ENCODE measurements around the gene SDK2.

The SDK2 gene

GRCh38 chr17:73357318-73357717 lies 286.9 kb downstream of the SDK2 start:
- no peak for DNase-seq (ENCODE audit: extremely low spot score)
- ChIA-PET CTCF (interaction anchor here (0.9 to 1.1 kb wide), 2 partner anchors 47 to 102 kb away, joined by 3 to 4 read pairs; no protein-coding TSS in a partner anchor), POLR2A (no interaction called here)
- TF ChIP-seq PKNOX1 (IDR thresholded peaks at IDR 0.05) (no peak), TARDBP (IDR thresholded peaks at IDR 0.05) (no peak), BHLHE40 (IDR thresholded peaks at IDR 0.05; ENCODE audit: borderline replicate concordance) (no peak), ARNT (IDR thresholded peaks at IDR 0.05) (no peak), ELF4 (IDR thresholded peaks at IDR 0.05) (no peak)

- ChIA-PET CTCF (interaction anchor here (0.9 to 1.1 kb wide), 4 partner anchors 12 to 102 kb away, joined by 3 to 5 read pairs (median 4); no protein-coding TSS in a partner anchor), POLR2A (no interaction called here)
- TF ChIP-seq SP1 (IDR thresholded peaks at IDR 0.05) (no peak), LEF1 (IDR thresholded peaks at IDR 0.05; ENCODE audit: borderline replicate concordance) (no peak), ARNT (IDR thresholded peaks at IDR 0.05) (no peak), SUZ12 (IDR thresholded peaks at IDR 0.05) (no peak), PKNOX1 (IDR thresholded peaks at IDR 0.05) (no peak), ELF4 (IDR thresholded peaks at IDR 0.05) (no peak), HDGF (IDR thresholded peaks at IDR 0.05; ENCODE audit: borderline replicate concordance) (no peak), TARDBP (IDR thresholded peaks at IDR 0.05) (no peak), FOXA1 (IDR thresholded peaks at IDR 0.05) (no peak), FOXK2 (IDR thresholded peaks at IDR 0.05) (no peak), ZNF384 (IDR thresholded peaks at IDR 0.05) (no peak), L3MBTL2 (conservative IDR thresholded peaks at IDR 0.05) (no peak), CTBP1 (IDR thresholded peaks at IDR 0.05; ENCODE audit: borderline replicate concordance) (no peak), NFRKB (IDR thresholded peaks at IDR 0.05) (no peak), BHLHE40 (IDR thresholded peaks at IDR 0.05; ENCODE audit: borderline replicate concordance) (no peak), FOXM1 (IDR thresholded peaks at IDR 0.05; ENCODE audit: borderline replicate concordance) (no peak)
- no peak for DNase-seq (ENCODE audit: extremely low spot score)
These were observed 287.6 kb downstream of the SDK2 start for GRCh38 chr17:73356561-73357170.

- TF ChIP-seq L3MBTL2 (conservative IDR thresholded peaks at IDR 0.05) (no peak), SP1 (IDR thresholded peaks at IDR 0.05) (no peak), CTBP1 (IDR thresholded peaks at IDR 0.05; ENCODE audit: borderline replicate concordance) (no peak), NFRKB (IDR thresholded peaks at IDR 0.05) (no peak), TARDBP (IDR thresholded peaks at IDR 0.05) (no peak), ELF4 (IDR thresholded peaks at IDR 0.05) (no peak), FOXM1 (IDR thresholded peaks at IDR 0.05; ENCODE audit: borderline replicate concordance) (no peak), LEF1 (IDR thresholded peaks at IDR 0.05; ENCODE audit: borderline replicate concordance) (no peak), SUZ12 (IDR thresholded peaks at IDR 0.05) (no peak)
- DNase-seq (ENCODE audit: extremely low spot score) = no peak
- ChIA-PET CTCF (no interaction called here), POLR2A (no interaction called here)
These were observed 289.6 kb downstream of the SDK2 start for GRCh38 chr17:73354423-73355284.

- CTCF ChIA-PET = no interaction called here
- no peak for TF ChIP-seq NFRKB (IDR thresholded peaks at IDR 0.05)
- TF ChIP-seq SP1 (IDR thresholded peaks at IDR 0.05) = no peak
- no peak for TF ChIP-seq TARDBP (IDR thresholded peaks at IDR 0.05)
- TF ChIP-seq FOXA1 (IDR thresholded peaks at IDR 0.05) = no peak
- no peak for TF ChIP-seq HDGF (IDR thresholded peaks at IDR 0.05; ENCODE audit: borderline replicate concordance)
- no peak for TF ChIP-seq FOXK2 (IDR thresholded peaks at IDR 0.05)
- no peak for TF ChIP-seq BHLHE40 (IDR thresholded peaks at IDR 0.05; ENCODE audit: borderline replicate concordance)
- no peak for TF ChIP-seq CTBP1 (IDR thresholded peaks at IDR 0.05; ENCODE audit: borderline replicate concordance)
- TF ChIP-seq L3MBTL2 (conservative IDR thresholded peaks at IDR 0.05) = no peak
- no peak for TF ChIP-seq SUZ12 (IDR thresholded peaks at IDR 0.05)
- TF ChIP-seq ZNF384 (IDR thresholded peaks at IDR 0.05) = no peak
- no peak for TF ChIP-seq FOXM1 (IDR thresholded peaks at IDR 0.05; ENCODE audit: borderline replicate concordance)
- no peak for TF ChIP-seq PKNOX1 (IDR thresholded peaks at IDR 0.05)
- TF ChIP-seq ARNT (IDR thresholded peaks at IDR 0.05) = no peak
- TF ChIP-seq LEF1 (IDR thresholded peaks at IDR 0.05; ENCODE audit: borderline replicate concordance) = no peak
- TF ChIP-seq ELF4 (IDR thresholded peaks at IDR 0.05) = no peak
- DNase-seq (ENCODE audit: extremely low spot score) = no peak
- POLR2A ChIA-PET = no interaction called here
These were observed 292.0 kb downstream of the SDK2 start for GRCh38 chr17:73352261-73352660.

- POLR2A ChIA-PET = no interaction called here
- no peak for DNase-seq (ENCODE audit: extremely low spot score)
- CTCF ChIA-PET = no interaction called here
- TF ChIP-seq SUZ12 (IDR thresholded peaks at IDR 0.05) = no peak
These were observed 292.5 kb downstream of the SDK2 start for GRCh38 chr17:73351764-73352163.

- CTCF ChIA-PET = no interaction called here
These were observed 293.4 kb downstream of the SDK2 start for GRCh38 chr17:73350864-73351263.

More at GRCh38 chr17:73350864-73351263, 293.4 kb downstream of the SDK2 start:
- no peak for DNase-seq (ENCODE audit: extremely low spot score)
- TF ChIP-seq FOXM1 (IDR thresholded peaks at IDR 0.05; ENCODE audit: borderline replicate concordance) = no peak
- no peak for TF ChIP-seq FOXA1 (IDR thresholded peaks at IDR 0.05)
- no peak for TF ChIP-seq NFRKB (IDR thresholded peaks at IDR 0.05)
- no peak for TF ChIP-seq ELF4 (IDR thresholded peaks at IDR 0.05)
- POLR2A ChIA-PET = no interaction called here
